ENCODE measurements around the gene NEIL3. TPM values are rescaled to one million over a fixed set of nuclear protein-coding genes. Genes with fewer than 3 reads are reported as not detected.

Gene NEIL3
- total and polyA plus RNA-seq, 10 of the 15 experiments (the other 5 are each of a cell fraction or from before 2014, with no cell fraction given), result 3.0 to 13.8 (median 8.9) TPM

GRCh38 chr4:177374966-177375365 is 65.3 kb downstream of the NEIL3 start:
- ATAC-seq, result no peak
- Histone ChIP-seq H3K36me3 (ENCODE audit: control insufficient read depth in 2 of 2, insufficient read depth in 2 of 2, low read length in 1 of 2) (no peaks in the 10 kb centered on the region), H2AFZ (ENCODE audit: control insufficient read depth, low read depth, low read length) (no peak overlapping the region), H3K4me3 (no peak overlapping the region), H3K4me1 (ENCODE audit: control insufficient read depth, insufficient read depth, low read length) (no peaks in the 10 kb centered on the region), H3K27ac (ENCODE audit: control insufficient read depth, insufficient read depth) (no peak overlapping the region), H3K79me2 (ENCODE audit: control insufficient read depth, insufficient read depth, low read length) (no peaks in the 10 kb centered on the region), H3K9ac (ENCODE audit: control insufficient read depth, insufficient read depth, low read length) (no peak overlapping the region), H3K4me2 (ENCODE audit: control insufficient read depth, insufficient read depth) (no peak overlapping the region), H3K27me3 (replicated peaks in 1 of 2; ENCODE audit: control insufficient read depth in 2 of 2, insufficient read depth in 2 of 2, low read length in 1 of 2) (no peaks in the 10 kb centered on the region), H3K9me3 (replicated peaks; ENCODE audit: control insufficient read depth, insufficient read depth, low read length) (no peaks in the 10 kb centered on the region), H4K20me1 (ENCODE audit: control insufficient read depth, insufficient read depth) (no peaks in the 10 kb centered on the region)
- CTCF ChIA-PET, result interaction anchor here (0.9 to 1.7 kb wide), 3 partner anchors 9 to 125 kb away, joined by 3 to 4 read pairs (median 3); no protein-coding TSS in a partner anchor
- no peak for FAIRE-seq
- DNase-seq (ENCODE audit: low read depth, low spot score), result no peak
- no TSS peak for BruUV-seq (replicated peaks)
- TF ChIP-seq FOXM1 (IDR thresholded peaks at IDR 0.05; ENCODE audit: low read depth, low read length) (no peak), SREBF2 (IDR thresholded peaks at IDR 0.05; ENCODE audit: low read length) (no peak), BCL3 (IDR thresholded peaks at IDR 0.05; ENCODE audit: borderline replicate concordance, insufficient read depth, low read depth, low read length, poor library complexity, severe bottlenecking) (no peak), HDAC6 (IDR thresholded peaks at IDR 0.05; ENCODE audit: unreplicated experiment) (no peak), ZNF24 (IDR thresholded peaks at IDR 0.05) (no peak), SMC3 (IDR thresholded peaks at IDR 0.05; ENCODE audit: borderline replicate concordance, low read length) (no peak), POLR2A (IDR thresholded peaks at IDR 0.05; ENCODE audit: low read depth, low read length) (no peak), SPI1 (IDR thresholded peaks at IDR 0.05; ENCODE audit: borderline replicate concordance, insufficient read depth, low read depth, low read length) (no peak), MYB (IDR thresholded peaks at IDR 0.05; ENCODE audit: borderline replicate concordance, low read depth, low read length) (no peak), NRF1 (conservative IDR thresholded peaks at IDR 0.05; ENCODE audit: low read depth, low read length) (no peak), GABPA (IDR thresholded peaks at IDR 0.05; ENCODE audit: low read depth) (no peak), BHLHE40 (IDR thresholded peaks at IDR 0.05; ENCODE audit: borderline replicate concordance in 1 of 2, low read depth in 2 of 2, low read length in 1 of 2) (no peak), STAT3 (IDR thresholded peaks at IDR 0.05; ENCODE audit: low read depth, low read length) (no peak), CHD4 (IDR thresholded peaks at IDR 0.05) (no peak), MEF2A (IDR thresholded peaks at IDR 0.05; ENCODE audit: insufficient read depth, low read depth, low read length) (no peak), SP1 (IDR thresholded peaks at IDR 0.05; ENCODE audit: low read depth, low read length) (no peak)
- in situ Hi-C loops (cut with MboI) (no loop called here), intact Hi-C loops (cut with micrococcal nuclease; ENCODE audit: unreplicated experiment) (no loop called here)
- WGBS (ENCODE audit: insufficient coverage, insufficient replicate concordance, low lambda C conversion rate, missing lambda C conversion rate), result 87% methylated on average over 5 of the region's 5 CpGs
- RAD21 ChIA-PET (ENCODE audit: unreplicated experiment), result no interaction called here
- SMC1A ChIA-PET (ENCODE audit: uncharacterized antibody, unreplicated experiment), result interaction anchor here (1.7 kb wide), 1 partner anchor 124 kb away, joined by 3 read pairs; no protein-coding TSS in a partner anchor
- POLR2A ChIA-PET, result no interaction called here
